Measurements from ENCODE around the gene ADRA2B.
"Not testable (repeated sequence)": the region's sequence is repeated elsewhere in the genome, so short reads cannot be mapped to it uniquely, and the experiment has no call there.

ADRA2B gene

GRCh38 chr2:96092951-96093350 lies 23.4 kb downstream of the ADRA2B start:
- Histone ChIP-seq H3K9ac (ENCODE audit: low read depth, low read length) (no peak overlapping the region), H3K4me1 (ENCODE audit: control insufficient read depth, insufficient read depth, low read length) (peaks cover 9% of the 10 kb centered on the region), H3K9me3 (ENCODE audit: control insufficient read depth, insufficient read depth, low read length) (no peaks in the 10 kb centered on the region)

GRCh38 chr2:96092573-96092877 lies 23.8 kb downstream of the ADRA2B start:
- H3K27me3 ChIP-seq (ENCODE audit: control insufficient read depth, insufficient read depth, low read length) = no peaks in the 10 kb centered on the region
- peaks cover 9% of the 10 kb centered on the region for H3K4me1 ChIP-seq (ENCODE audit: control insufficient read depth, insufficient read depth, low read length)
- no peak overlapping the region for H3K4me3 ChIP-seq (ENCODE audit: low read depth, low read length)
- H3K9me3 ChIP-seq (ENCODE audit: control insufficient read depth, insufficient read depth, low read length) = no peaks in the 10 kb centered on the region
- no peaks in the 10 kb centered on the region for H3K36me3 ChIP-seq (ENCODE audit: control insufficient read depth, insufficient read depth, low read length)
- no peak overlapping the region for H3K9ac ChIP-seq (ENCODE audit: low read depth, low read length)

More at GRCh38 chr2:96092951-96093350, 23.4 kb downstream of the ADRA2B start:
- Histone ChIP-seq H3K27me3 (ENCODE audit: control insufficient read depth, insufficient read depth, low read length) (no peaks in the 10 kb centered on the region), H3K4me3 (ENCODE audit: low read depth, low read length) (no peak overlapping the region), H3K36me3 (ENCODE audit: control insufficient read depth, insufficient read depth, low read length) (no peaks in the 10 kb centered on the region)

GRCh38 chr2:96091711-96092572 lies 24.4 kb downstream of the ADRA2B start:
- Histone ChIP-seq H3K4me1 (ENCODE audit: control insufficient read depth, insufficient read depth, low read length) (peaks cover 9% of the 10 kb centered on the region), H3K27me3 (ENCODE audit: control insufficient read depth, insufficient read depth, low read length) (no peaks in the 10 kb centered on the region), H3K36me3 (ENCODE audit: control insufficient read depth, insufficient read depth, low read length) (no peaks in the 10 kb centered on the region), H3K9me3 (ENCODE audit: control insufficient read depth, insufficient read depth, low read length) (no peaks in the 10 kb centered on the region), H3K9ac (ENCODE audit: low read depth, low read length) (no peak overlapping the region), H3K4me3 (ENCODE audit: low read depth, low read length) (no peak overlapping the region)

GRCh38 chr2:96091141-96091710 lies 25.1 kb downstream of the ADRA2B start:
- H3K36me3 ChIP-seq (ENCODE audit: control insufficient read depth, insufficient read depth, low read length) = no peaks in the 10 kb centered on the region
- no peaks in the 10 kb centered on the region for H3K9me3 ChIP-seq (ENCODE audit: control insufficient read depth, insufficient read depth, low read length)
- peaks cover 9% of the 10 kb centered on the region for H3K4me1 ChIP-seq (ENCODE audit: control insufficient read depth, insufficient read depth, low read length)
- no peak overlapping the region for H3K9ac ChIP-seq (ENCODE audit: low read depth, low read length)
- H3K27me3 ChIP-seq (ENCODE audit: control insufficient read depth, insufficient read depth, low read length) = no peaks in the 10 kb centered on the region
- H3K4me3 ChIP-seq (ENCODE audit: low read depth, low read length) = no peak overlapping the region

GRCh38 chr2:96090196-96090926 lies 26.0 kb downstream of the ADRA2B start:
- Histone ChIP-seq H3K9ac (ENCODE audit: low read depth, low read length) (no peak overlapping the region), H3K27me3 (ENCODE audit: control insufficient read depth, insufficient read depth, low read length) (no peaks in the 10 kb centered on the region), H3K9me3 (ENCODE audit: control insufficient read depth, insufficient read depth, low read length) (no peaks in the 10 kb centered on the region), H3K36me3 (ENCODE audit: control insufficient read depth, insufficient read depth, low read length) (no peaks in the 10 kb centered on the region), H3K4me1 (ENCODE audit: control insufficient read depth, insufficient read depth, low read length) (peaks cover 9% of the 10 kb centered on the region), H3K4me3 (ENCODE audit: low read depth, low read length) (no peak overlapping the region)

- Histone ChIP-seq H3K9me3 (ENCODE audit: control insufficient read depth, insufficient read depth, low read length) (no peaks in the 10 kb centered on the region), H3K27me3 (ENCODE audit: control insufficient read depth, insufficient read depth, low read length) (no peaks in the 10 kb centered on the region), H3K4me1 (ENCODE audit: control insufficient read depth, insufficient read depth, low read length) (peaks cover 9% of the 10 kb centered on the region), H3K9ac (ENCODE audit: low read depth, low read length) (no peak overlapping the region), H3K4me3 (ENCODE audit: low read depth, low read length) (no peak overlapping the region), H3K36me3 (ENCODE audit: control insufficient read depth, insufficient read depth, low read length) (no peaks in the 10 kb centered on the region)
Measured at GRCh38 chr2:96089356-96090195, 26.8 kb downstream of the ADRA2B start.

- H3K9me3 ChIP-seq (ENCODE audit: control insufficient read depth, insufficient read depth, low read length) = no peaks in the 10 kb centered on the region
Measured at GRCh38 chr2:96088340-96089335, 27.7 kb downstream of the ADRA2B start.

GRCh38 chr2:96087130-96087529 lies 29.2 kb downstream of the ADRA2B start:
- Histone ChIP-seq H3K9me3 (ENCODE audit: control insufficient read depth, insufficient read depth, low read length) (no peaks in the 10 kb centered on the region), H3K27me3 (ENCODE audit: control insufficient read depth, insufficient read depth, low read length) (no peaks in the 10 kb centered on the region), H3K4me3 (ENCODE audit: low read depth, low read length) (no peak overlapping the region), H3K36me3 (ENCODE audit: control insufficient read depth, insufficient read depth, low read length) (no peaks in the 10 kb centered on the region), H3K4me1 (ENCODE audit: control insufficient read depth, insufficient read depth, low read length) (peaks cover 6% of the 10 kb centered on the region), H3K9ac (ENCODE audit: low read depth, low read length) (no peak overlapping the region)

More at GRCh38 chr2:96088340-96089335, 27.7 kb downstream of the ADRA2B start:
- Histone ChIP-seq H3K36me3 (ENCODE audit: control insufficient read depth, insufficient read depth, low read length) (no peaks in the 10 kb centered on the region), H3K4me3 (ENCODE audit: low read depth, low read length) (no peak overlapping the region), H3K9ac (ENCODE audit: low read depth, low read length) (no peak overlapping the region), H3K4me1 (ENCODE audit: control insufficient read depth, insufficient read depth, low read length) (peaks cover 9% of the 10 kb centered on the region), H3K27me3 (ENCODE audit: control insufficient read depth, insufficient read depth, low read length) (no peaks in the 10 kb centered on the region)

GRCh38 chr2:96085541-96086355 lies 30.6 kb downstream of the ADRA2B start:
- H3K4me3 ChIP-seq (ENCODE audit: low read depth, low read length) = no peak overlapping the region
- no peak overlapping the region for H3K9ac ChIP-seq (ENCODE audit: low read depth, low read length)
- no peaks in the 10 kb centered on the region for H3K4me1 ChIP-seq (ENCODE audit: control insufficient read depth, insufficient read depth, low read length)
- H3K9me3 ChIP-seq (ENCODE audit: control insufficient read depth, insufficient read depth, low read length) = no peaks in the 10 kb centered on the region
- no peaks in the 10 kb centered on the region for H3K36me3 ChIP-seq (ENCODE audit: control insufficient read depth, insufficient read depth, low read length)
- no peaks in the 10 kb centered on the region for H3K27me3 ChIP-seq (ENCODE audit: control insufficient read depth, insufficient read depth, low read length)

- H3K9ac ChIP-seq (ENCODE audit: low read depth, low read length); H3K9me3 ChIP-seq (ENCODE audit: control insufficient read depth, insufficient read depth, low read length); H3K4me1 ChIP-seq (ENCODE audit: control insufficient read depth, insufficient read depth, low read length); H3K36me3 ChIP-seq (ENCODE audit: control insufficient read depth, insufficient read depth, low read length); H3K4me3 ChIP-seq (ENCODE audit: low read depth, low read length); H3K27me3 ChIP-seq (ENCODE audit: control insufficient read depth, insufficient read depth, low read length): not testable (repeated sequence)
Measured at GRCh38 chr2:96084858-96085518, 31.4 kb downstream of the ADRA2B start.

Measured in iPS-15b (cell line).